ENCODE results near the gene C1QTNF9. TPM values are rescaled to one million over a fixed set of nuclear protein-coding genes. Genes with fewer than 3 reads are reported as not detected.

Gene C1QTNF9
- total and polyA plus RNA-seq, 2 of the 8 experiments (the other 6 are each of a cell fraction or from before 2014, with no cell fraction given): not detected

GRCh38 chr13:24340608-24340955 lies 31.2 kb downstream of the C1QTNF9 start (continued):
- TF ChIP-seq CHD7 (IDR thresholded peaks at IDR 0.05; ENCODE audit: insufficient replicate concordance, low read length): no peak
- no peak for TF ChIP-seq MAFK (IDR thresholded peaks at IDR 0.05; ENCODE audit: low read depth, low read length)
- TF ChIP-seq POU5F1 (IDR thresholded peaks at IDR 0.05; ENCODE audit: low read depth, low read length): no peak
- no peak for TF ChIP-seq ATF2 (IDR thresholded peaks at IDR 0.05; ENCODE audit: low read length)
- no peak for TF ChIP-seq TAF1 (IDR thresholded peaks at IDR 0.05; ENCODE audit: low read depth, low read length)
- no peak for TF ChIP-seq GTF2F1 (IDR thresholded peaks at IDR 0.05; ENCODE audit: borderline replicate concordance, low read depth, low read length)
- TF ChIP-seq TBP (IDR thresholded peaks at IDR 0.05; ENCODE audit: low read depth, low read length): no peak
- TF ChIP-seq RFX5 (IDR thresholded peaks at IDR 0.05; ENCODE audit: borderline replicate concordance, low read depth, low read length): no peak
